GM19043 (cell line): ENCODE results near the gene NEK10.
A peak's percentile ranks its signal among the peaks of the same experiment; 100 is the strongest.

Experiments
- ATAC-seq: cut with Tn5 transposase; IDR thresholded peaks from one replicate; pipeline ENCODE4 v1.9.1; 2021; ENCODE audit warnings: low read depth; ENCODE audit not compliant: unreplicated experiment

Gene NEK10

GRCh38 chr3:27194861-27195483, 174.2 kb downstream of the NEK10 start:
- no peak for ATAC-seq

- no peak for ATAC-seq
Observed at GRCh38 chr3:27193056-27193455, 176.1 kb downstream of the NEK10 start.

- no peak for ATAC-seq
Observed at GRCh38 chr3:27186013-27186412, 183.2 kb downstream of the NEK10 start.

- no peak for ATAC-seq
Observed at GRCh38 chr3:27185231-27185989, 183.8 kb downstream of the NEK10 start.

GRCh38 chr3:27184261-27184660, 184.9 kb downstream of the NEK10 start:
- ATAC-seq = no peak

GRCh38 chr3:27176256-27176655, 192.9 kb downstream of the NEK10 start:
- no peak for ATAC-seq

- no peak for ATAC-seq
Observed at GRCh38 chr3:27174530-27174929, 194.7 kb downstream of the NEK10 start.

- ATAC-seq = peak; percentile 76
Observed at GRCh38 chr3:27171113-27171512, 198.1 kb downstream of the NEK10 start.

GRCh38 chr3:27166888-27167287, 202.3 kb downstream of the NEK10 start:
- no peak for ATAC-seq

GRCh38 chr3:27165321-27165721, 203.9 kb downstream of the NEK10 start:
- ATAC-seq = no peak

- no peak for ATAC-seq
Observed at GRCh38 chr3:27160779-27161287, 208.3 kb downstream of the NEK10 start.

GRCh38 chr3:27160146-27160545, 209.0 kb downstream of the NEK10 start:
- ATAC-seq = no peak

GRCh38 chr3:27147215-27147614, 222.0 kb downstream of the NEK10 start:
- ATAC-seq = no peak

- ATAC-seq = no peak
Observed at GRCh38 chr3:27146786-27147185, 222.4 kb downstream of the NEK10 start.

GRCh38 chr3:27145719-27146118, 223.5 kb downstream of the NEK10 start:
- no peak for ATAC-seq

GRCh38 chr3:27141668-27142067, 227.5 kb downstream of the NEK10 start:
- ATAC-seq = no peak

- no peak for ATAC-seq
Observed at GRCh38 chr3:27138562-27138961, 230.6 kb downstream of the NEK10 start.

GRCh38 chr3:27138005-27138404, 231.2 kb downstream of the NEK10 start:
- ATAC-seq = no peak

GRCh38 chr3:27134171-27134796, 234.9 kb downstream of the NEK10 start:
- peak; percentile 94 for ATAC-seq

- ATAC-seq = no peak
Observed at GRCh38 chr3:27133060-27133459, 236.1 kb downstream of the NEK10 start.

GRCh38 chr3:27130796-27131195, 238.4 kb downstream of the NEK10 start:
- ATAC-seq = no peak

- no peak for ATAC-seq
Observed at GRCh38 chr3:27127879-27128278, 241.3 kb downstream of the NEK10 start.
